ENCODE data around the gene LIN52.
A peak's percentile ranks its signal among the peaks of the same experiment; 100 is the strongest.

The LIN52 gene

DNA sequence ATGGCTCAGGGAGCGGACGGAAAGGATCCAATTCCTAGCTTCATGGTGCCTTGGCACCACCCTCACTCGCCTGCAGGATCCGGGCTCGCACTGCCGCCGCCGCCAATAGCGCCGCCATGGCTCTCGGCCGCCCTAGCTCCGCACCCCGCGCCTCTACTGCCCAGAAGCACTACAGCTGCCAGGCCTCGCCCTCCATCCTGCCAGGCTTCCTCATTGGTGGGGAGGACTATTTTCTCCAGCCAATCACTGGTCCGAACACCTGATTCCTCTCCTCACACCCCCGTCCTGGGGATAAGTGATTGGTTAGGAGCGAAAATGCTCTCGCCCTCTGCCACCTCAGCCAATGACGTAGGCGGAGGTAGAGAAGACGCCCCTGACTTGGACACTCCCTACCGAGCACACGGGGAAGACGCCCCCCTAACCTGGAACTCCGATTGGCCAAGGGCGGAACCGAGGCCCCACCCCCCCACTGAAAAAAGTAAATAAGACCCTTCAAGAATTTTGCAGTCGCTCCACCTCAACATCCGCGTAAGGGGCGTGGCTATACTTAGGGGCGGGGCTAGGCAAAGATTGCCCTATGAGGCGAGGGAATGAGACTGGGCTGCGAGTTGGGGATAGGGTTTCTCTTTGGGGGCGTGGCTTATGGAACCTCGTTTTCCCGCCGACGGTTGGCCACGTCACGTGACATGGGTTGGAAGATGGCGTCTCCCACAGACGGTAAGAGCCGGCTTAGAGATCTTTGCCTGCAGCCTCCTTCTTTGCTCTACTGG, at the start of gene LIN52, which contains the start of gene ALDH6A1:
TSS of gene LIN52 (plus strand) at position 680 of the 770 bp plus-strand sequence. CDS start at position 699, 19 bp downstream.
TSS of gene ALDH6A1 (minus strand) at position 177 of the 770 bp plus-strand sequence. CDS start at position 118, 59 bp downstream.
- DNase-seq: peak; percentile 100

- DNase-seq: no peak
Observed at GRCh38 chr14:74035556-74035955, 49.2 kb upstream of the LIN52 start.

- DNase-seq: peak in 1 of 2 donors; percentile 70
Observed at GRCh38 chr14:74038020-74038859, 46.5 kb upstream of the LIN52 start.

GRCh38 chr14:74042296-74042695, 42.5 kb upstream of the LIN52 start:
- DNase-seq: no peak

DNA sequence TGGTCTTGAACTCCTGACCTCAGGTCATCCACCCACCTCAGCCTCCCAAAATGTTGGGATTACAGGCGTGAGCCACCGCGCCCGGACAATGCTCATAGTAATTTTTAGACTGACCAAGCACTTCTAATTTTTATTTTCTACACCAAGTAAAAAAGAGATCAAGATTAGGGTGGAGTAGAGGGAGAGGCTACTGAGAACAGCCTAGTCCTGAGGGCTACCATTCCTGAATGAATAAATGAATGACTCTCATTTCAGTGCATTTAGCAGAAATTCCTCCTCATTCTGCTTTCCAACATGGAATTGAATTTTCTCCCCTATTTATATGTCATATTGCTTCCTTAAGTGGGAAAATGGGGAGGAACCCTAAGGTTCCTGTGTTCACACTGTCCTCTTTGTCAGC, 39.2 kb upstream of the LIN52 start:
- DNase-seq: no peak

- DNase-seq: no peak
Observed at GRCh38 chr14:74048281-74048680, 36.5 kb upstream of the LIN52 start.

DNA sequence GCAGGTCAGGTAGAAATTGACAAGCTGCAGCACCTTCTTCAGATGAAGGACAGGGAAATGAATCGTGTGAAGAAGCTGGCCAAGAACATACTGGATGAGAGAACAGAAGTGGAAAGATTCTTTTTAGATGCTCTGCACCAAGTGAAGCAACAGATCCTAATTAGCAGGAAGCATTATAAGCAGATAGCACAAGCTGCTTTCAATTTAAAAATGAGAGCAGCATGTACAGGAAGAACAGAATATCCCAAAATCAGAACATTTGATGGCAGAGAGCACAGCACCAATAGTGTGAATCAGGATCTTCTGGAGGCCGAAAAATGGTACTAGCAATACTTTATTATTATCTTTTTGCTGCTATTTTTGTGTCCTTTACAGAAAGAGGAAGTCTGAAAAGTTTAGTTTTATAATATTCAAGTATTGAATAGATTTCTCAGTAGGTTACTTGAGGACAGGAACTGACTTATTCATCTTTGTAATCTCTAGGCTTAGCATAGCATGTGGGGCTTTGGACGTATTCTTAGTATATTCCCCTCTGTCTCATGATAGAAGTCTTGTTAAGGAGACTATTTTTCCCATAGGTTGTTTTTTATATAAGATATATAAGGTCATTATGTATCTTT, 34.8 kb upstream of the LIN52 start:
- DNase-seq: no peak

- no peak for DNase-seq
Observed at GRCh38 chr14:74062809-74063150, 22.0 kb upstream of the LIN52 start.

- DNase-seq: no peak
Observed at GRCh38 chr14:74064426-74064825, 20.3 kb upstream of the LIN52 start.

DNA sequence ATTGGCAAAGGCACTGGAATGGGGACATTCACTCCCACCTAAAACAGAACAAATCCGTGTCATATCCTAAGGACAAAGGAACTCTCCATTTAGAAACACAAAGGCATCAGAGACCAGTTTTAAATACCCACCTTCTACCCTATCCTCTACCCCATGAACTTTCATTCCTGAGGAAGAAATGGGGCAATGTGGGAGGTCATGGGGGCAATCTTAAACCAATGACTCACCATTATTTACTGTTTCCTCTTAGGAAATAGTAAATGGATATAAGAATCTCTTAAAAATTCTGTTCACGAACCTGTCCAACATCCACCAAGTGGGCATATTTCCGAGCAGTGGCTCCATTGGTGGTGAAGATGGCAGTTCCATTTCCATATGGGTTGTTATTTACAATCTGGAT, 19.9 kb upstream of the LIN52 start:
- no peak for DNase-seq

DNA sequence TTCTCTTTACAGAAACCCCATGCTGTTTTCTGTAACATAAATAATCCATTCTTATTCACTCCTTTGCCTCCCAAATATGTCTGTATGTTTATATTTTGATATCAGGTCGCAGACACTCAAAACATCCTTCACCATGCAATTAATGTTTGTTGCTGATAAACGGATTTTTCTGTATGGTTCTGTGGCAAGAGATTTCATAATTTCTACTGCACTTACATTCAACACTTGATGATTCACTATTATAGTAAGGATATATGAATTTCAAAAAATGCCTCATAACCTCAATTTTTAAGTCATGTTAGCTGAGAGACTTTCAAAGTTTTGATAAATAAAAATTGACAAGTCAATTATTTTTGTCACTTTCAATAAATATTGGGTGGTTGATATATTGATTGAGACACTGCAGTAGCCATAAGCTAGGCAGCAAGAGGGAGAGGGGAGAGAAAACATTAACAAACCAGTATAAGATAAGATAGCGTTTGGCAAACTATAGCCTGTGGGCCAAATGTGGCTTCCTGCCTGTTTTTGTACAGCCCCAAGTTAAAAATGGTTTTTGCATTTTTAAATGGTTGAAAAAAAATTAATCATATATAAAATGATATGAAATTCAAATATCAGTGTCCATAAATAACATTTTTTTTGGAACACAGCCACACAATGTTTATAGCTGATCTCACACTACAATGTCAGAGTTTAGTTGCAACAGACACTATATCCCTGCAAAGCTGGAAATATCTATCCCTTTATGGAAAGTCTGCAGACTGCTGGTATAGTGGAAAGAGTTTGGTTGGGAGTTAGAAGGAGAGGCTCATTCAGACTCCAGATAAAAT, 18.8 kb upstream of the LIN52 start:
- no peak for DNase-seq

DNA sequence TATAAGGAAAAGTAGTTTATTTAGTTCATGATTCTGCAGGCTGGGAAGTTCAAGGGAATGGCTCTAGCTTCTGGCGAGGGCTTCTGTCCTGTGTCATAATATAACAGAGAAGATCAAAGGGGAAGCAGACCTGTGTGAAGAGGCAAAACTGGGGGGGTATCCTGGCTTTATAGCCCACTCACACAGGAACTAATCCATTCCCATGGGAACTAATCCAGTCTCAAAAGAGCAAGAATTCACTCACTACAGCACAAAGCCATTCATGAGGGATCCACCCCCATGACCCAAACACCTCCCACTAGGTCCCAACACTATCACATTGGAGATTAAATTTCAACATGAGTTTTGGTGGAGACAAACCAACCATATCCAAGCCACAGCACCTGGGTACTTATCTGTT, 7.4 kb upstream of the LIN52 start:
- no peak for DNase-seq

DNA sequence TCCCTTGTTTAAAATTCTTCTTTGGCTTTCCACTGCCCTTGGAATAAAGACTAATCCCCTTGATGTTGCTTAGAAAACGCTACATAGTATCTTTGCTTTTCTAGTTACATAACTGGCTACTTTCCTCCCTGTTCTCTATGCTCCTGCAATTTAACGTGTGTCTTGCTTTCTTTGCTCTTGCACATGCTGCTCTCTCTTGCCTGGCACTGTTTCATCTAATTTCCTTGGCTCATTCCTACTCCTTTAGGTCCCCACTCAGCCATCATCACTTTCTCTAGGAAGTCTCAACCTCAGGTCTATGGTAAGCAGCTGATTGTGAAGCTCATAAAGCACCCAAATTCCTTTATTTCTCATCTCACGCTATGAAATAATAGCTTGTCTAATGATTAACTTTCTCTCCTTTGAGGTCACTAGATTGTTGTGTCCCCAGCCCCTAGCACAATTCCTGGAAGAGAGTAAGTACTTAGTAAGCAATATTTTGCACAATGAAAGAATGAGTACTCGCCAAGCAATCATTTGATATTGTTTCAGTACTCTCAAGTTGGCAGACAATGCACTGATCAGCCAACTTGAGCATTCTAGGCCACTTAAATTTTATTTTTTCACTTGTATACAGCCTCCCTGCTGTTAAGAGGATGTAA, 3.8 kb upstream of the LIN52 start:
- no peak for DNase-seq

DNA sequence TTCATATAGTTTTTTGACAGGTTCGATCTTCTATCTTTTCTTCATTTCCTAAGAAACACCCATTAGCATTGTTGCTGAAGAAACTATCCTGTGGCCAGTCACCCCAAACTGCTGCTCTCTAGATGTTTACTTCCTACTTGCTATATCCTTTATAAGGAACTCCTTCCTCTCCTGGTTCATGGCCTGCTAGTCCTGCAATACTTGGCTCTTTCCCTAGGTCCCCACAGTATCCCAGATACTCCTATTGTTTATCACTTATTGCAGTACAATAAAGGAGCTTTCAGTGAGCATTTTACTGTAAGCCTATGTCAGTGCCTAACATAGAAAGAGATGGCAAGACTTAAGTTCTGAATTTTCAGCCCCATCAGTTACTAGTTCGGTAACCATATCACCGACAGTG, 3.3 kb upstream of the LIN52 start:
- no peak for DNase-seq

DNA sequence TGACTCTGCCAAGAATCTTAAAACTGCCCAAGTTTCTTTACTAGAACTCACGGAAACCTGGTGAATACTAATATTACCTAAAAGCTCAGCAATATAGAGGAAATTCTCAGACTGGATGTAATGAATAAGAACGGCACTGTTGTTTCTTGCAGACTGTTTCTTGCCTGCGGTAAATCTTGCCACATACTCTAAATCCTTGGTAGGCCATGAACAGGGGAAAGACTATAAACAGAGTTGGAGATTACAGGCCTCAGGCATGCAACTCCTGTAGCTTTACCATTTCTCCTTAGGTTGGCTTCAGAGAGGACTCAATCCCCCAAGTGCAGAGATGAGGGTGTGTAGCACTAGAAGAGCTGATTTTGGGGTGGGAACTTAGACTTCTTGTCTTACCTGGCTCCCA, 1.6 kb upstream of the LIN52 start:
- no peak for DNase-seq

DNA sequence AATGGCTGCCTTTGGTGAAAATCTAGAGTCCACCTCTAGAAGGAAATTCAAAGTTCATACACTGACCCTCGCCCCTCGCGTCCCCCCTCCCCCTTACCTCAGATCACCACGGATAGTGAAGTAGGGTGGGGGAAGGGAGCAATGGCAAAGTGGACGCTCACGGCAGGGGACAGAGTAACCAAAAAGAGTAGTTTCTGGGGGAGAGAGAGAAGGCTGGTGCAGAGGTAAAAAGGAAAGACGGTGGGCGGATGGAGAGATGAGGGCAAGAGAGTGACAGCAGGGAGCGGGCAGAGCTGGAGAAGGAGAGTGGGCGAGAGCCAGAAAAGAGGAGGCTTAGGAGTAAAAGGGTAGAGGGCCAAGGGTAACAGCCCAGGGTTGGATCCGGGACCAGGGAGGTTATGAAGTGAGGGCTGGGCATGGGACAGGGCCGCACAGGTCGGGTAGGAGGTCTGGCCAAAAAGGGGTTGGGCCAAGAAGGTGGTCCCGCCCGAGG, 926 bp upstream of the LIN52 start:
- no peak for DNase-seq

DNA sequence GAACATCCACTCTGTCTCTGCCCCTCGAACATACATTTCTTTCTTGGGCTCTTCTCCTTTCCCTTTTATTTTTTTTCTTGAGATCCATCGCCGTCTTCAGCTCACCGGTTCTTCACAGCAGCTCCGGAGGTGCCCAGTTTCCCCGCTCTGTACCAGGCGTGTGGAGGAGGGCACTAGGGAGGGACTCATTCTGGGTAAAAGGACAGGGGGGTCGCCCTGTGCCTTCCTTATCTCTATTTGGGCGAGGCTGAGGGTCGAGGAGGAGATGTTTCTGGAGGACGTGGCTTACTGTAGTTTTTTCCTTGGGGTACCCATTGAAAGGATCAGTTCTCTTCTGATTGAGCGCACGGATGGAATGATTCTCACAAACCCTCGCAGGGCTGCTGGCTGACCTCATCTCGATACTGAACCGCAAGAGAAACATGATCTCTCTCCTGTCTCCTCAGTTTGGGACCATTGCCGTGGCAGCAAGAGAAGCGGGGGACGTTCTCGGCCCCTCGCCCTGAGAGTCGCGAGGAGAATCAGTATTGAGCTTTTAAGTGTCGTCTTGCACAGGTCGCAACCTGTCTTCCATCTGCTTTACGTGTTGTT, 386 bp downstream of the LIN52 start:
- DNase-seq: no peak

- DNase-seq: peak in 1 of 2 donors; percentile 0
Observed at GRCh38 chr14:74085828-74086227, 1.1 kb downstream of the LIN52 start.

DNA sequence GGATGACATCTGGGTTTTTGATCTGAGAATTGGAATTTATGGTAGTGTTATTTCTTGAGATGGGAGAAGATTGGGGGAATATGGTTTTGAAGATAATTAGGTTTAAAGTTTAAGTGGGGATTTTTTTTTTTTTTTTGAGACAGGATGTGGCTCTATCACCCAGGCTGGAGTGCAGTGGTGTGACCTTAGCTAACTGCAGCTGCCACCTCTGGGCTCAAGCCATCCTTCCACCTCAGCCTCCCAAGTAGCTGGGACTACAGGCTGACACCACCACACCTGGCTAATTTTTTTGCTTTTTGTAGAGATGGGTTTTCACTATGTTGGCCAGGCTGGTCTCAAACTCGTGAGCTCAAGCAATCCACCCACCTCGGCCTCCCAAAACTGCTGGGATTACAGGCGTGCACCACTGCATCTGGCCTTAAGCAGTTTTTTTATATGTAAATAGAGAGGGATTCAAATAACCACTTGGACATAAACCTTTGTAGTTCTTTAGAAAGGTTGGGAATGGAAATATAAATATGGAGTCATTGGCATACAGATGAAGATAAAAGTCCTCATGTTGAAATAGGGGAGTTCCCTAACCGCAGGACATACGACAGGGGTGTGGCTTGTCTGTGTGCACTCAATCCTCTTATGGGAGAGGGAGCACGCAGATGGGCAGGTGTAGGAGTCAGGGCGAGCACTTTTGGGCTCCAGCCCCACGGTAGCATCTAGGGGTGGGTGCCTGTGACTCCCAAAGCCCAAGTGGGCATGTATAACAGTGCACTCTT, 4.7 kb downstream of the LIN52 start:
- DNase-seq: peak in 1 of 2 donors; percentile 0

GRCh38 chr14:74105381-74105780, 20.6 kb downstream of the LIN52 start:
- DNase-seq: no peak

DNA sequence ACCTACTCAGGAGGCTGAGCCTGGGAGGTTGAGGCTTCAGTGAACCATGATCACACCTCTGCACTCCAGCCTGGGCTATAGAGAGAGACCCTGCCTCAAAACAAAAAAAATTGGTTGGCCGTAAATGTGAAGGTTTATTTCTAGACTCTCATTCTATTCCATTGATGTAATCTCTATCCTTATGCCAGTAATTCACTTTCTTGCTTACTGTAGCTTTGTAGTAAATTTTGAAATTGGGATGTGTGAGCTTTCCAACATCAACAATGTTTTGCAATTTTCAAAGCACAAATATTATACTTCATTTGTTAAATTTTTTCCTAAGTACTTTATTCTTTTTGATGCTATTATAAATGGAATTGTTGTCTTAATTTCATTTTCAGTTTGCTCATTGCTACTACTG, 24.6 kb downstream of the LIN52 start:
- no peak for DNase-seq
